Natural killer cell (primary cell): Measurements from ENCODE around the gene SLC43A1. TPM values are rescaled to one million over a fixed set of nuclear protein-coding genes. Genes with fewer than 3 reads are reported as not detected.

Experiments
- ATAC-seq, 3 donors: fragments of 150-1000 bp in 2 of 3; fragments of 200-7000 bp in 1 of 3; cut with Tn5 transposase; 1 replicate in 1 of 3; 2 replicates in 2 of 3; pipeline ENCODE4 v1.10.0; 2021; ENCODE audit warnings: mild to moderate bottlenecking in 2 of 3, moderate library complexity in 2 of 3
- DNase-seq, 2 donors: peaks; one replicate each; pipeline versions ENCODE4 v3.0.0 to v3.0.0-alpha.2; 2013 to 2021; ENCODE audit warnings: mixed read lengths in 1 of 2
- H3K27ac ChIP-seq: one replicate; pipeline ENCODE4 v1.5.1; 2013; ENCODE audit warnings: mild to moderate bottlenecking, low read length
- H3K27me3 ChIP-seq: one replicate; pipeline ENCODE4 v1.6.1; 2013; ENCODE audit warnings: low read length; ENCODE audit not compliant: control insufficient read depth, insufficient read depth
- H3K36me3 ChIP-seq: one replicate; pipeline ENCODE4 v1.6.1; 2013; ENCODE audit warnings: low read length; ENCODE audit not compliant: control insufficient read depth, insufficient read depth
- H3K4me1 ChIP-seq: one replicate; pipeline ENCODE4 v1.6.1; 2013; ENCODE audit warnings: low read length; ENCODE audit not compliant: control insufficient read depth, insufficient read depth
- H3K4me3 ChIP-seq: one replicate; pipeline ENCODE4 v1.5.1; 2013; ENCODE audit warnings: low read length
- H3K9me3 ChIP-seq: one replicate; pipeline ENCODE4 v1.6.1; 2013; ENCODE audit warnings: low read length; ENCODE audit not compliant: control insufficient read depth, insufficient read depth
- H3K27ac Mint-ChIP-seq, 2 donors: one replicate each; pipeline ENCODE4 v1.8.0; 2022; ENCODE audit warnings: mild to moderate bottlenecking in 2 of 2, mixed read lengths in 2 of 2, moderate library complexity in 1 of 2
- H3K27me3 Mint-ChIP-seq, 2 donors: one replicate each; pipeline ENCODE4 v1.8.0; 2022; ENCODE audit warnings: low read depth in 2 of 2, mixed read lengths in 2 of 2
- H3K36me3 Mint-ChIP-seq: one replicate; pipeline ENCODE4 v1.8.0; 2022; ENCODE audit warnings: mixed read lengths
- H3K4me1 Mint-ChIP-seq, 2 donors: one replicate each; pipeline ENCODE4 v1.8.0; 2022; ENCODE audit warnings: mixed read lengths in 2 of 2
- H3K4me3 Mint-ChIP-seq: one replicate; pipeline ENCODE4 v1.8.0; 2022; ENCODE audit warnings: mild to moderate bottlenecking, moderate library complexity, mixed read lengths
- H3K9me3 Mint-ChIP-seq, 2 donors: one replicate each; pipeline ENCODE4 v1.8.0; 2022; ENCODE audit warnings: mixed read lengths in 2 of 2
- WGBS: methylation state at CpG from one replicate; pipeline ENCODE4 v1.1.7; 2013; ENCODE audit warnings: missing lambda C conversion rate; ENCODE audit not compliant: insufficient coverage; 5-methylcytosine and 5-hydroxymethylcytosine counted together
- intact Hi-C: fragments of 100-400 bp; cut with micrococcal nuclease; formaldehyde crosslinking; loops from one replicate; pipeline ENCODE4 v1.14.2; 2022
- total RNA-seq, 4 donors: library from RNA; stranded (reverse); fragments of 120-200 nt in 1 of 4; gene quantifications; one replicate each; pipeline versions ENCODE4 v1.2.3 to v1.2.4, GENCODE V29; 2013 to 2022
- TF ChIP-seq, protein P1 (sequence below): fragments of 200-600 bp; IDR thresholded peaks from one replicate; pipeline ENCODE4 v1.8.0; 2022; ENCODE audit warnings: antibody characterized with exemption

SLC43A1 gene
- total RNA-seq, 3 donors from 2014 or later (not counting 1 experiment from before 2014, with no cell fraction given): 11.3 to 20.6 (median 13.9) TPM

DNA sequence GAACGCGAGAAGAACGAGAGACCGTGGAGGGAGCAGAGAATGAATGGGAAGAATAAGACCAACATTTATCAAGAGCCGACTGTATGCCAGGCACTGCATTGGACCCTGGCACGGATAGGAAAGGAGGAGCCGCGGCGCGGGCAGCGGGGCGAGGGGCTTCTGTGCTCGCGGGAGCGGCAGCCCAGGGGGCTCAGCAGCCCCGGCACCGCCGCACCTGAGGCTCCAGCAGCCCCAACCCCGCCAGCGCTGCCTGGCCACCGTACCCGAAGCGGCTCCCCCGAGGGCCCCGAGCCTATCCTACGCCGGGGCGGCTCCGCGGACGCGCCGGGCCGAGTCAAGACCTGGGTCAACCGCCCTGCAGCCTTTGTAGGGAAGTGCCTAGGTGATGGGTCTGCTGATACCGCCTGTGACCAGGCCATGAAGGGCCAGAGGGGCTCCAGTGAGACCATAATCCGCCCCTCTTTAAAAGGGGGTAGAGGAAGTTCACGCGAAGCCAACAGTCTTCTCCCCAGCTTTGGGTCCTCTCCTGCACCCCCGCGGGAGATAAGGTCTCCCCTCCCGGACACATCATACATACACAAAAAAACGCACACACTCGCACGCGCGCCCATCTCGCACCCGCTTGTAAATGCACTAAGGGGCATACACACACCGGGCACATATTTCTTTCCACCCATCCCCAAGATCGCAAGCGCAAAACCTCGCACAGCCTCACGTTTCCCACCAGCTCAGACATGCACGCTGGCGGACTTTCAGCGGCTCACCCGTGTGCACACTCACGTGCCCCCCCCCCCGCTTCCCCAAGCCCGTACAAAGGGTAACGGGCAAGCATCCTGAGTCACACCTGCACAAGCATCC, 56.1 kb downstream of the SLC43A1 start:
- 1% methylated on average over 61 of the region's 62 CpGs for WGBS
- Mint-ChIP-seq H3K9me3 (no peaks in the 10 kb centered on the region), H3K4me3 (peak overlapping the region; percentile 92), H3K36me3 (no peaks in the 10 kb centered on the region), H3K27ac (peak overlapping the region; percentile 37 to 77), H3K27me3 (peaks cover 28 to 34% of the 10 kb centered on the region in 2 donors), H3K4me1 (peaks cover 35 to 52% of the 10 kb centered on the region in 2 donors)
- H3K4me1 ChIP-seq: peaks cover 54% of the 10 kb centered on the region
- intact Hi-C loops: no loop called here
- H3K36me3 ChIP-seq: no peaks in the 10 kb centered on the region
- H3K27me3 ChIP-seq: peaks cover 33% of the 10 kb centered on the region
- peak in 1 of 2 donors; percentile 52 for DNase-seq
- TF ChIP-seq, protein P1, sequence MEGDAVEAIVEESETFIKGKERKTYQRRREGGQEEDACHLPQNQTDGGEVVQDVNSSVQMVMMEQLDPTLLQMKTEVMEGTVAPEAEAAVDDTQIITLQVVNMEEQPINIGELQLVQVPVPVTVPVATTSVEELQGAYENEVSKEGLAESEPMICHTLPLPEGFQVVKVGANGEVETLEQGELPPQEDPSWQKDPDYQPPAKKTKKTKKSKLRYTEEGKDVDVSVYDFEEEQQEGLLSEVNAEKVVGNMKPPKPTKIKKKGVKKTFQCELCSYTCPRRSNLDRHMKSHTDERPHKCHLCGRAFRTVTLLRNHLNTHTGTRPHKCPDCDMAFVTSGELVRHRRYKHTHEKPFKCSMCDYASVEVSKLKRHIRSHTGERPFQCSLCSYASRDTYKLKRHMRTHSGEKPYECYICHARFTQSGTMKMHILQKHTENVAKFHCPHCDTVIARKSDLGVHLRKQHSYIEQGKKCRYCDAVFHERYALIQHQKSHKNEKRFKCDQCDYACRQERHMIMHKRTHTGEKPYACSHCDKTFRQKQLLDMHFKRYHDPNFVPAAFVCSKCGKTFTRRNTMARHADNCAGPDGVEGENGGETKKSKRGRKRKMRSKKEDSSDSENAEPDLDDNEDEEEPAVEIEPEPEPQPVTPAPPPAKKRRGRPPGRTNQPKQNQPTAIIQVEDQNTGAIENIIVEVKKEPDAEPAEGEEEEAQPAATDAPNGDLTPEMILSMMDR: no peak
- ATAC-seq: peak; percentile 16 to 39 (median 27)
- H3K27ac ChIP-seq: no peak overlapping the region
- peak overlapping the region; percentile 18 for H3K4me3 ChIP-seq
- H3K9me3 ChIP-seq: no peaks in the 10 kb centered on the region

- intact Hi-C loops: no loop called here
- no peak overlapping the region for H3K27ac ChIP-seq
- peaks cover 28 to 34% of the 10 kb centered on the region in 2 donors for H3K27me3 Mint-ChIP-seq
Observed at GRCh38 chr11:57458410-57459163, 56.9 kb downstream of the SLC43A1 start.

DNA sequence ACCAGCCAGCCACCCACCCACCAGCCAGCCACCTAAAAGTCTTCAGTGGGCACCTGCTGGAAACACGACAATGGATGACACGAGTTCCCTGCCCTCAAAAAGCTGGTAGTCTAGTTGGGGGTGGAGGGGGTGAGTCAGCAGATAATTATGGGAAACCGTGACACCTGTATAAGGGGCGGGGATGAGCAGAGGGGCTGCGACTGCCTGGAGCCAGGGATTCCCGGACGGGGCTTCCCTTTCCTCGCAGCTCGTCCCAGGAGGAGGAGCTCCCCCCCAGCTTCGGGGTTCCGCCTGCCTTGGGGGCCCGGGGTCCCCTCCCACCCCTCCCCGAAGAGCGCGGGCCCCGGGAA, 57.5 kb downstream of the SLC43A1 start:
- no peaks in the 10 kb centered on the region for H3K36me3 ChIP-seq
- H3K4me1 ChIP-seq: peaks cover 47% of the 10 kb centered on the region
- WGBS: 1% methylated on average over 16 of the region's 16 CpGs
- Mint-ChIP-seq H3K4me3 (peak overlapping the region; percentile 73), H3K27me3 (peaks cover 28 to 34% of the 10 kb centered on the region in 2 donors), H3K4me1 (peaks cover 32 to 47% of the 10 kb centered on the region in 2 donors), H3K9me3 (no peaks in the 10 kb centered on the region), H3K27ac (no peak overlapping the region), H3K36me3 (no peaks in the 10 kb centered on the region)
- H3K9me3 ChIP-seq: no peaks in the 10 kb centered on the region
- H3K27ac ChIP-seq: no peak overlapping the region
- TF ChIP-seq, protein P1: no peak
- ATAC-seq (no peak), DNase-seq (peak in 1 of 2 donors; percentile 40)
- no peak overlapping the region for H3K4me3 ChIP-seq
- intact Hi-C loops: no loop called here
- H3K27me3 ChIP-seq: peaks cover 33% of the 10 kb centered on the region

More at GRCh38 chr11:57458410-57459163, 56.9 kb downstream of the SLC43A1 start:
- peak overlapping the region; percentile 92 for H3K4me3 Mint-ChIP-seq
- Histone ChIP-seq H3K4me1 (peaks cover 53% of the 10 kb centered on the region), H3K4me3 (peak overlapping the region; percentile 18), H3K36me3 (no peaks in the 10 kb centered on the region), H3K27me3 (peaks cover 33% of the 10 kb centered on the region), H3K9me3 (no peaks in the 10 kb centered on the region)
- TF ChIP-seq, protein P1: peak; percentile 85
- peaks cover 35 to 52% of the 10 kb centered on the region in 2 donors for H3K4me1 Mint-ChIP-seq
- under 1% methylated on average over 43 of the region's 44 CpGs for WGBS
- DNase-seq: peak; percentile 55 to 72
- H3K36me3 Mint-ChIP-seq: no peaks in the 10 kb centered on the region
- no peaks in the 10 kb centered on the region for H3K9me3 Mint-ChIP-seq
- peak overlapping the region; percentile 12 to 77 for H3K27ac Mint-ChIP-seq
- peak; percentile 27 to 38 (median 37) for ATAC-seq
